HepG2 (cell line): ENCODE data around the gene OTUB2. TPM values are rescaled to one million over a fixed set of nuclear protein-coding genes. Genes with fewer than 3 reads are reported as not detected.
A peak's percentile ranks its signal among the peaks of the same experiment; 100 is the strongest.

Source experiments
- CENPBD1 ChIP-seq: sonication (generic); formaldehyde crosslinking; IDR thresholded peaks from 2 replicates; pipeline ENCODE4 v1.8.0; 2022; ENCODE audit warnings: missing genetic modification reagents, low read depth, mild to moderate bottlenecking, borderline replicate concordance
- HNRNPK ChIP-seq: fragments of 200-400 bp; formaldehyde crosslinking; IDR thresholded peaks from 2 replicates; pipeline ENCODE4 v1.6.1; 2018; ENCODE audit warnings: low read length, low read depth, moderate library complexity, mild to moderate bottlenecking; ENCODE audit not compliant: poor library complexity, severe bottlenecking
- IKZF4 ChIP-seq: sonication (generic); formaldehyde crosslinking; IDR thresholded peaks from 2 replicates; pipeline ENCODE4 v1.5.1; 2020; ENCODE audit warnings: borderline replicate concordance, mild to moderate bottlenecking, low read depth, missing genetic modification reagents; ENCODE audit errors: not compliant biosample characterization
- MAFK ChIP-seq, 2 experiments: IDR thresholded peaks in 1 of 2; conservative IDR thresholded peaks in 1 of 2; 2 replicates each; pipeline ENCODE4 v1.6.1; 2011; ENCODE audit warnings: improper control_type of control experiment in 2 of 2, low read length in 2 of 2
- MYPOP ChIP-seq: sonication (generic); formaldehyde crosslinking; IDR thresholded peaks from 2 replicates; pipeline ENCODE4 v1.8.1; 2023; ENCODE audit warnings: mild to moderate bottlenecking, moderate library complexity, missing genetic modification reagents
- NFRKB ChIP-seq: fragments of 450-650 bp; IDR thresholded peaks from 2 replicates; pipeline ENCODE4 v1.6.1; 2017
- SRSF4 ChIP-seq: fragments of 200-400 bp; formaldehyde crosslinking; IDR thresholded peaks from one replicate; pipeline ENCODE4 v1.6.1; 2018; ENCODE audit warnings: mild to moderate bottlenecking, low read depth, low read length, moderate library complexity; ENCODE audit not compliant: poor library complexity, severe bottlenecking
- TBP ChIP-seq: sonication (generic); formaldehyde crosslinking; IDR thresholded peaks from 2 replicates; pipeline ENCODE4 v1.5.0; 2020; ENCODE audit warnings: missing genetic modification reagents
- U2AF1 ChIP-seq: fragments of 200-400 bp; formaldehyde crosslinking; optimal IDR thresholded peaks from 2 replicates; pipeline ENCODE3; 2017; ENCODE audit warnings: mild to moderate bottlenecking, low read depth, low read length
- ZBTB7B ChIP-seq: sonication (generic); formaldehyde crosslinking; IDR thresholded peaks from 2 replicates; pipeline ENCODE4 v1.4.0; 2020; ENCODE audit warnings: missing genetic modification reagents
- ZFP36L1 ChIP-seq: sonication (generic); formaldehyde crosslinking; IDR thresholded peaks from 2 replicates; pipeline ENCODE4 v1.8.0; 2022; ENCODE audit warnings: mild to moderate bottlenecking, missing genetic modification reagents, moderate library complexity
- ZMYM2 ChIP-seq: sonication (generic); formaldehyde crosslinking; IDR thresholded peaks from 2 replicates; pipeline ENCODE4 v1.8.0; 2022; ENCODE audit warnings: mild to moderate bottlenecking, missing genetic modification reagents
- ZNF101 ChIP-seq: sonication (generic); formaldehyde crosslinking; IDR thresholded peaks from 2 replicates; pipeline ENCODE4 v1.4.0; 2020; ENCODE audit warnings: mild to moderate bottlenecking, low read depth, missing genetic modification reagents, borderline replicate concordance
- ZNF3 ChIP-seq: IDR thresholded peaks from 2 replicates; pipeline ENCODE4 v1.7.0; 2017; ENCODE audit warnings: inconsistent platforms
- ZNF850 ChIP-seq: sonication (generic); formaldehyde crosslinking; conservative IDR thresholded peaks from 2 replicates; pipeline ENCODE4 v1.9.0; 2021; ENCODE audit warnings: mild to moderate bottlenecking, missing genetic modification reagents
- polyA plus RNA-seq, 8 experiments: library from polyadenylated mRNA; depleted of rRNA in 3 of 8; stranded (reverse) in 7 of 8; unstranded in 1 of 8; fragments of >200 nt; fragmentation: Illumina TruSeq in 4 of 8; extraction: Trizol in 4 of 8; gene quantifications; 2 replicates each; pipeline versions ENCODE4 v1.2.1 to v1.2.3, GENCODE V29; 2011 to 2016; ENCODE audit warnings: low read depth in 4 of 8, missing spikeins in 1 of 8, mixed read lengths in 1 of 8; ENCODE audit not compliant: insufficient read depth in 1 of 8
- total RNA-seq, 5 experiments: library from RNA; depleted of rRNA; stranded (reverse); fragments of >200 nt; fragmentation: Illumina TruSeq; extraction: Trizol; gene quantifications; 2 replicates each; pipeline ENCODE4 v1.2.3, GENCODE V29; 2016; ENCODE audit warnings: low read depth in 1 of 5
- TF ChIP-seq, protein P1 (sequence below): sonication (generic); formaldehyde crosslinking; conservative IDR thresholded peaks from 2 replicates; pipeline ENCODE4 v1.4.0; 2020; ENCODE audit warnings: missing genetic modification reagents
- TF ChIP-seq, protein P2 (sequence below): sonication (generic); formaldehyde crosslinking; IDR thresholded peaks from 2 replicates; pipeline ENCODE4 v1.5.0; 2020; ENCODE audit warnings: mild to moderate bottlenecking, missing genetic modification reagents, moderate library complexity
- TF ChIP-seq, protein P3 (sequence below): sonication (generic); formaldehyde crosslinking; IDR thresholded peaks from 2 replicates; pipeline ENCODE4 v1.5.0; 2020; ENCODE audit warnings: mild to moderate bottlenecking, low read depth, missing genetic modification reagents, borderline replicate concordance
- TF ChIP-seq, protein P4 (sequence below): sonication (generic); formaldehyde crosslinking; IDR thresholded peaks from 2 replicates; pipeline ENCODE4 v1.8.1; 2023; ENCODE audit warnings: mild to moderate bottlenecking, missing genetic modification reagents
- TF ChIP-seq, protein P5 (sequence below): sonication (generic); formaldehyde crosslinking; IDR thresholded peaks from 2 replicates; pipeline ENCODE4 v1.8.0; 2022; ENCODE audit warnings: missing genetic modification reagents, mild to moderate bottlenecking, borderline replicate concordance

Gene OTUB2
- total and polyA plus RNA-seq, 2 of the 13 experiments (the other 11 are each of a cell fraction or from before 2014, with no cell fraction given): 2.2 to 2.4 TPM

- TF ChIP-seq, protein P1, sequence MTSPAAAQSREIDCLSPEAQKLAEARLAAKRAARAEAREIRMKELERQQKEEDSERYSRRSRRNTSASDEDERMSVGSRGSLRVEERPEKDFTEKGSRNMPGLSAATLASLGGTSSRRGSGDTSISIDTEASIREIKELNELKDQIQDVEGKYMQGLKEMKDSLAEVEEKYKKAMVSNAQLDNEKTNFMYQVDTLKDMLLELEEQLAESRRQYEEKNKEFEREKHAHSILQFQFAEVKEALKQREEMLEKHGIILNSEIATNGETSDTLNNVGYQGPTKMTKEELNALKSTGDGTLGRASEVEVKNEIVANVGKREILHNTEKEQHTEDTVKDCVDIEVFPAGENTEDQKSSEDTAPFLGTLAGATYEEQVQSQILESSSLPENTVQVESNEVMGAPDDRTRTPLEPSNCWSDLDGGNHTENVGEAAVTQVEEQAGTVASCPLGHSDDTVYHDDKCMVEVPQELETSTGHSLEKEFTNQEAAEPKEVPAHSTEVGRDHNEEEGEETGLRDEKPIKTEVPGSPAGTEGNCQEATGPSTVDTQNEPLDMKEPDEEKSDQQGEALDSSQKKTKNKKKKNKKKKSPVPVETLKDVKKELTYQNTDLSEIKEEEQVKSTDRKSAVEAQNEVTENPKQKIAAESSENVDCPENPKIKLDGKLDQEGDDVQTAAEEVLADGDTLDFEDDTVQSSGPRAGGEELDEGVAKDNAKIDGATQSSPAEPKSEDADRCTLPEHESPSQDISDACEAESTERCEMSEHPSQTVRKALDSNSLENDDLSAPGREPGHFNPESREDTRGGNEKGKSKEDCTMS (CRISPR knock-in tag): no peak
- TF ChIP-seq, protein P2, sequence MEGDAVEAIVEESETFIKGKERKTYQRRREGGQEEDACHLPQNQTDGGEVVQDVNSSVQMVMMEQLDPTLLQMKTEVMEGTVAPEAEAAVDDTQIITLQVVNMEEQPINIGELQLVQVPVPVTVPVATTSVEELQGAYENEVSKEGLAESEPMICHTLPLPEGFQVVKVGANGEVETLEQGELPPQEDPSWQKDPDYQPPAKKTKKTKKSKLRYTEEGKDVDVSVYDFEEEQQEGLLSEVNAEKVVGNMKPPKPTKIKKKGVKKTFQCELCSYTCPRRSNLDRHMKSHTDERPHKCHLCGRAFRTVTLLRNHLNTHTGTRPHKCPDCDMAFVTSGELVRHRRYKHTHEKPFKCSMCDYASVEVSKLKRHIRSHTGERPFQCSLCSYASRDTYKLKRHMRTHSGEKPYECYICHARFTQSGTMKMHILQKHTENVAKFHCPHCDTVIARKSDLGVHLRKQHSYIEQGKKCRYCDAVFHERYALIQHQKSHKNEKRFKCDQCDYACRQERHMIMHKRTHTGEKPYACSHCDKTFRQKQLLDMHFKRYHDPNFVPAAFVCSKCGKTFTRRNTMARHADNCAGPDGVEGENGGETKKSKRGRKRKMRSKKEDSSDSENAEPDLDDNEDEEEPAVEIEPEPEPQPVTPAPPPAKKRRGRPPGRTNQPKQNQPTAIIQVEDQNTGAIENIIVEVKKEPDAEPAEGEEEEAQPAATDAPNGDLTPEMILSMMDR (CRISPR knock-in tag): peak; percentile 85
- TF ChIP-seq HNRNPK (no peak), MYPOP (CRISPR knock-in tag) (no peak), ZNF850 (CRISPR knock-in tag) (no peak), U2AF1 (no peak), ZNF3 (CRISPR knock-in tag) (no peak), ZBTB7B (CRISPR knock-in tag) (no peak), ZNF101 (CRISPR knock-in tag) (no peak), CENPBD1 (no peak), NFRKB (no peak), TBP (CRISPR knock-in tag) (no peak), ZMYM2 (CRISPR knock-in tag) (no peak), ZFP36L1 (CRISPR knock-in tag) (no peak), IKZF4 (CRISPR knock-in tag) (no peak), SRSF4 (no peak), MAFK (conservative IDR thresholded peaks at IDR 0.05 in 1 of 2, IDR thresholded peaks at IDR 0.05 in 1 of 2; ENCODE audit: low read length in 2 of 2) (no peak)
- TF ChIP-seq, protein P3, sequence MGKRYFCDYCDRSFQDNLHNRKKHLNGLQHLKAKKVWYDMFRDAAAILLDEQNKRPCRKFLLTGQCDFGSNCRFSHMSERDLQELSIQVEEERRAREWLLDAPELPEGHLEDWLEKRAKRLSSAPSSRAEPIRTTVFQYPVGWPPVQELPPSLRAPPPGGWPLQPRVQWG: no peak
- TF ChIP-seq, protein P4, sequence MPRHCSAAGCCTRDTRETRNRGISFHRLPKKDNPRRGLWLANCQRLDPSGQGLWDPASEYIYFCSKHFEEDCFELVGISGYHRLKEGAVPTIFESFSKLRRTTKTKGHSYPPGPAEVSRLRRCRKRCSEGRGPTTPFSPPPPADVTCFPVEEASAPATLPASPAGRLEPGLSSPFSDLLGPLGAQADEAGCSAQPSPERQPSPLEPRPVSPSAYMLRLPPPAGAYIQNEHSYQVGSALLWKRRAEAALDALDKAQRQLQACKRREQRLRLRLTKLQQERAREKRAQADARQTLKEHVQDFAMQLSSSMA (CRISPR knock-in tag): no peak
- TF ChIP-seq, protein P5, sequence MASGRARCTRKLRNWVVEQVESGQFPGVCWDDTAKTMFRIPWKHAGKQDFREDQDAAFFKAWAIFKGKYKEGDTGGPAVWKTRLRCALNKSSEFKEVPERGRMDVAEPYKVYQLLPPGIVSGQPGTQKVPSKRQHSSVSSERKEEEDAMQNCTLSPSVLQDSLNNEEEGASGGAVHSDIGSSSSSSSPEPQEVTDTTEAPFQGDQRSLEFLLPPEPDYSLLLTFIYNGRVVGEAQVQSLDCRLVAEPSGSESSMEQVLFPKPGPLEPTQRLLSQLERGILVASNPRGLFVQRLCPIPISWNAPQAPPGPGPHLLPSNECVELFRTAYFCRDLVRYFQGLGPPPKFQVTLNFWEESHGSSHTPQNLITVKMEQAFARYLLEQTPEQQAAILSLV (CRISPR knock-in tag): no peak
These were observed 41.1 kb upstream of the OTUB2 start (continued) for GRCh38 chr14:93984987-93985410.
